ENCODE measurements around the gene RAPGEF4. TPM values are rescaled to one million over a fixed set of nuclear protein-coding genes. Genes with fewer than 3 reads are reported as not detected.

RAPGEF4 gene
- total and polyA plus RNA-seq, 4 donors: 6.4 to 33.5 (median 8.6) TPM

DNA sequence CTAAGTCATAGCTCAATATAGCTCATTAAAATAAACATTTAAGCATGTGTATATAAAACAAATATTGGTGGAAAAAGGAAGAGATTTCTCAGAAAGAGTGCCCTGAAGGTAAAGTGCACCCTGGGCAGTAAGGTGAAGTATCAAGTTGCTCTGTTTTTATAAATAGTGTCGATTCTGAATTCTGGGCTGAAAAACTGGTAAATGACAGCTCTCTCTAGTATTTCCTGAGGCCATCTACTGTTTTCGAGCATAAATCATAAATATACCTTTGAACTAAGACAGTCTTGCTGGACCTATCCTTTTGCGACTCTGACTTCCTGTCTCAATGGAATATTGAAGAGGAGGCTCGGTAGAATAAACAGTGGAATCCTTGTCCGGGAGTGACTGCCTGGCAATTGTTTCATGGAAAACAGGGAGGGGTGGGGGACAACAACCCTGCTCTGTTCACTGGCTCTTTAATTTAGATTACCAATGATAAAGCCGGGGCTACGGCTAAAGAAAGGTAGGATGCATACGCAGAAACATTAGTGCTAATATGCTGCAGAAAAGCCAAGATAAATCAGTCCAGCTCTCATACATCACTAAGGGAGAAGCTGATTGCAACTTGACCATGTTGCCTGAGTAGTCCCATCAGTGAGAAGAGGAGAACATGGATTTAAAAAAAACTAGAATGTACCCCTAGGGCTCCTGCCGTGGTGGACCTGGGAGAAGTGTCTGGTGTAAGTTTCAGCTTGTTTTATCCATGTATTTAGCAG lies 124.1 kb downstream of the RAPGEF4 start:
- 42 to 74% methylated on average over 9 of the region's 9 CpGs for WGBS, 2 donors
- H3K27ac ChIP-seq (ENCODE audit: low read depth in 1 of 2, low read length in 1 of 2): peak overlapping the region in 1 of 2 donors; percentile 56
- TF ChIP-seq CTCF (IDR thresholded peaks at IDR 0.05; ENCODE audit: control extremely low read depth, extremely low read depth): no peak

GRCh38 chr2:172860336-172860707 lies 124.7 kb downstream of the RAPGEF4 start:
- TF ChIP-seq CTCF (IDR thresholded peaks at IDR 0.05; ENCODE audit: control extremely low read depth, extremely low read depth): no peak
- ATAC-seq (ENCODE audit: insufficient read depth, low FRiP score) (no peak), DNase-seq (peak in 2 of 3 donors; percentile 11 to 14)
- Histone ChIP-seq H3K36me3 (ENCODE audit: control insufficient read depth in 4 of 4, insufficient read depth in 4 of 4, low read length in 4 of 4) (no peaks in the 10 kb centered on the region), H3K4me3 (no peak overlapping the region), H3K27me3 (ENCODE audit: control insufficient read depth in 3 of 3, insufficient read depth in 3 of 3, low read length in 2 of 3) (no peaks in the 10 kb centered on the region), H3K4me1 (ENCODE audit: control insufficient read depth in 5 of 5, insufficient read depth in 5 of 5, low read length in 5 of 5) (peaks cover 0 to 24% (median 6%) of the 10 kb centered on the region in 5 donors), H3K9ac (ENCODE audit: insufficient read depth in 1 of 2, low read length in 2 of 2) (no peak overlapping the region), H3K27ac (ENCODE audit: low read depth in 1 of 2, low read length in 1 of 2) (peak overlapping the region in 1 of 2 donors; percentile 56), H3K9me3 (ENCODE audit: control insufficient read depth in 4 of 4, insufficient read depth in 3 of 4, low read length in 3 of 4) (no peaks in the 10 kb centered on the region)
- 27 to 31% methylated on average over 2 of the region's 2 CpGs for WGBS, 2 donors

More for the DNA sequence above, 124.1 kb downstream of the RAPGEF4 start:
- Histone ChIP-seq H3K9me3 (ENCODE audit: control insufficient read depth in 4 of 4, insufficient read depth in 3 of 4, low read length in 3 of 4) (peaks cover 0 to 2% (median 0%) of the 10 kb centered on the region in 4 donors), H3K4me1 (ENCODE audit: control insufficient read depth in 5 of 5, insufficient read depth in 5 of 5, low read length in 5 of 5) (peaks cover 0 to 24% (median 6%) of the 10 kb centered on the region in 5 donors), H3K27me3 (ENCODE audit: control insufficient read depth in 3 of 3, insufficient read depth in 3 of 3, low read length in 2 of 3) (no peaks in the 10 kb centered on the region), H3K36me3 (ENCODE audit: control insufficient read depth in 4 of 4, insufficient read depth in 4 of 4, low read length in 4 of 4) (no peaks in the 10 kb centered on the region), H3K9ac (ENCODE audit: insufficient read depth in 1 of 2, low read length in 2 of 2) (no peak overlapping the region), H3K4me3 (no peak overlapping the region)
- ATAC-seq (ENCODE audit: insufficient read depth, low FRiP score) (no peak), DNase-seq (peak in 2 of 3 donors; percentile 7 to 20)

- no peaks in the 10 kb centered on the region for H3K27me3 ChIP-seq (ENCODE audit: control insufficient read depth in 3 of 3, insufficient read depth in 3 of 3, low read length in 2 of 3)
- H3K36me3 ChIP-seq (ENCODE audit: control insufficient read depth in 4 of 4, insufficient read depth in 4 of 4, low read length in 4 of 4): no peaks in the 10 kb centered on the region
- no peaks in the 10 kb centered on the region for H3K9me3 ChIP-seq (ENCODE audit: control insufficient read depth in 4 of 4, insufficient read depth in 3 of 4, low read length in 3 of 4)
- no peak overlapping the region for H3K4me3 ChIP-seq
- no peak for TF ChIP-seq CTCF (IDR thresholded peaks at IDR 0.05; ENCODE audit: control extremely low read depth, extremely low read depth)
- 67 to 76% methylated on average over 5 of the region's 5 CpGs for WGBS, 2 donors
- H3K9ac ChIP-seq (ENCODE audit: insufficient read depth in 1 of 2, low read length in 2 of 2): no peak overlapping the region
- ATAC-seq (ENCODE audit: insufficient read depth, low FRiP score): no peak
- H3K27ac ChIP-seq (ENCODE audit: low read depth in 1 of 2, low read length in 1 of 2): peak overlapping the region in 1 of 2 donors; percentile 52
- H3K4me1 ChIP-seq (ENCODE audit: control insufficient read depth in 5 of 5, insufficient read depth in 5 of 5, low read length in 5 of 5): peaks cover 0 to 24% (median 6%) of the 10 kb centered on the region in 5 donors
- peak in 1 of 3 donors; percentile 12 for DNase-seq
These were observed 125.5 kb downstream of the RAPGEF4 start for GRCh38 chr2:172861098-172861497.
